Epidermal melanocyte (primary cell): ENCODE data around the gene PLCG2.
"Not testable (repeated sequence)": the region's sequence is repeated elsewhere in the genome, so short reads cannot be mapped to it uniquely, and the experiment has no call there.

Source experiments
- DNase-seq: peaks from one replicate; pipeline ENCODE4 v3.0.0; 2011; ENCODE audit warnings: low spot score; ENCODE audit not compliant: insufficient read length

Gene PLCG2

DNA sequence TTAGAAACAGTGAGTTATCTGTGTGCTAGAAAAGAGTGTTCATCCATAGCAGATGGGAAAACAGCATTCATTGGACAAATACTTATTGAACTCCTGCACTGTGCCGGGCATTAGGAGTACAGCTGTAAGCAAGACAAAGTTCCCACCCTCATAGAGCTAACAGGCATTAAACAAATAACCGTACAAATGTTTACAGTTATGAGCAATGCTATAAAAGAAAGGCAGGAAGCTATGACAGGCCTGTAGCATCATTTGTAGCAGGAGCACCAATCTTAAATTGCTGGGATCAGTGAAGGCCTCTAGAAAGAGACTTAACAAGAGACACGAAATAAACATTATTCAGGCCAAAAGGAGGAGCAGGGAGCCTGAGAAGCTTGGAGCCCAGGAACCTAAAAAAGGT lies 216.6 kb downstream of the PLCG2 start:
- DNase-seq: no peak

DNA sequence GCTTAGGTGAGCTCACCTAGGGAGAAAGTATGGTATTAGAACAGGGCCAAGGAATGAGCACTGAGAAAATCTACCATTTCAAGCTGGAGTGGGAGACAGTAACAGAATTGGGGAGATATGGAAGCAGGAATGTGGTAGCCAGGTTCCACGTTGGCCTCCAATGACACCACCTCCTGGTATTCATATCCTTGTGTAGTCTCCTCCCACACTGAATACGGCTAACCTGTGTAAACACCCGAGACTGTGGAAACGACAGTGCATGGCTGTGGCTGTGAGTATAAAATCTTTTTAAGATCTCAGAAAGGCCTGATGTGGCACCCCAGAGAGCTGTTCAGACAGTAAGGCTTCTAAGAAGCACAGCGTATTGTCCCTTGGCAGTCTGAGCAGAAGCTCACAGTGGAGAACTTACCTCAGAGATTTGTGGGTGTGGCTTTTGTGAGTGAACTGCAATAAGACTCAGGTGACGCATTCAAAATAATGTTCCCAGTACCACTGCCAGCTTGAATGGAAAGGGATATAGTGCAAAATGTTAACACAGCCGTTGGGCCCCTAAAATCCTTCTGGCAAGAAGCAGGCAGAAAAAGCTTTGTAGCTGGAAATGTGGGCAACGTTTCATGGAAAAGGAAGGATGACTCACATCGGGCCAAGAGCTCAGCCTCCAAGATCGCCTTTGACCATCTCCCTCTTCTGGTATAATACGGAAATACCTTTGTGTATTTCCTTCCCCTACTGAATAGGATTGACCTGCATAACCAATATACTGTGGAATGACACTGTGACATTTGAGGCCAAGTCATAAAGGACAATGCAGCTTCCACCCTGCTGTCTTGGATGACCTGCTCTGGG lies 217.8 kb downstream of the PLCG2 start:
- no peak for DNase-seq

DNA sequence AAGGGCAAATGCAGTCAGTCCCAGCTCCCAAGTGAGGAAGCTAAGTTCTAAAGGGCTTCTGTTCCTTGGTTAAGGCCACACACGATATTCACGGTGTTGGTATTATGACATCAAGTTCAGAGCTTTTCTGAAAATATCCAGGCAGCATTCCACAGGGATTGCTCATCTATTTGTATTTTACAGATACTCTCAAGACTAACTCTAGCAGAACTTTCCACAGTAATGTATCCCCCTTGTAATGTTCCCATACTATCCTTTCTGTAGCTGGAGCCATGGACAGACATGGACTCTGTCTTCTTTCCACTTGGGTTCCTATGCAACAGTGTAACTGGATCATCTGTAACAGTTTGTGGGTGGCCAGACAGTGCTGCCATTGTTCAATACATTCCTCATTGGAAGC lies 218.6 kb downstream of the PLCG2 start:
- DNase-seq: no peak

DNA sequence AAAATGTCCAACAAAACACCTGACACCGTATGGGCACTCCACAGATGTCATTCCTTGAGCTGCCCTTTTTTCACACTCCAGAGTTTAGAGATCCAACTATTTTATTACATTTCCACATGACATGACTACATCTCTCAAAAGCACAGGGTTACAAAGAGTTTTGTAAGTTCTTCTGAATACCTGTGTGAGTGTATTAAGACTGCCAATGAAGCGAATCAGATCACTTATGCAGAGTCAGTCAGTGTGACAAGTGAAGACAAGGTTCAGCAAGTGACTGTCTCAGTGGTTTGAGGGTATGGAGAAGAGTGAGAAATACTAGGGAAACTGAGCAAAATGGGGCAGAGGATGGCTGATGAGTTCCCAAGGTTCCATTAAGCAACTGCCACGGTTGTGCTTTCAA lies 223.7 kb downstream of the PLCG2 start:
- no peak for DNase-seq

DNA sequence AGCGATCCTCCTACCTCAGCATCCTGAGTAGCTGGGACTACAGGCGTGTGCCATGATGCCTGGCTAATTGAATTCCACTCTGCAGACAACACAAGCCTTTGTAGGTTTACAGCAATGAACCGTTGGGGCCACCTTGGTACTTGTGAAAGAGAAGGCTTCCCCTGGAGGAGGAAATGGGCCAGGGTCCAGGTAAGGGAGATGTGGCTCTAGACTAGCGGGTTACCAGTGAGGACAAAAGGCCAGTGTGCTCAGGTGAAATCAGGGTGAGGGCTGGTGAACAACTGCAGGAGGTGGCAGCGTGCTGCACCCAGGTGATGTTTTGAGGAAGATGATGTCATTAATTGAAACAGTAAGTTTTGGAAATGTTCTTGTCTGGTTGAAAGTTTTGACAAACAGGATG lies 225.5 kb downstream of the PLCG2 start:
- DNase-seq: no peak

DNA sequence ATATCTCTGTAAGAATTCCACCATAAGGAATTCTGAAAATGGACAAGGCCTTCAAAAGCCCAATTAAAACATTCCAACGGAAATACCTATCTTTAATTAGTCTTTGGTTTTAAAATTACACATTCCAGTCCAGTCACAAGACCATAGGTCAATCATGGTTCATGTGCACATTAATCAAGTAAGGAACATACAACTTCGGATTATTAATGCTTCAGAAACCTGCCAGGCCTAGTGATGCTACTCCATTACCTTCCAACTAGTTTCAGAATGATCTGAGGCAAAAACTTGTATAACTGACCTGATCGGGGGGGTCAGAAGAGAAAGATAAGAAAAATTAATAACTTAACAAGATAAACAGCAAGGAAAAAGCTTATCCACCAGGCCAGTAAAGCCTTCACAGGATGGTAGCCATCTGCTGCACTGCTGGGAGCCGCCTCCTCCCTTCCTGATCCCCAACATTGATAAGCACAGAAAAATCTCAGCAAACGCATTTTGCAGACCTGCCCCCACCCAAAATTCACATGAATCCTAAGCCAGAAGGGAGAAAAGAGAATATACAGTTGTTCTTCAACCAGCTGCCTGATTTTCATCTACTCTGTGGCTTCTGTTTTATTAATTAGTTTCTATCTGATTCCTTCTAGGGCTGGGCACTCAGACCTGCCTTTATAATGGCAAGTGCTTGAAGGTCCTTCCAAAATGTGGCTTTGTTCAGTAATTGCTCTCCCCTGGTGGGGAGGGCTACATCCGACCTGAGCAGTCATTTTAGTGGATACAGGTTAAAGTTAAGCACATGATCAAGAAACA lies 226.1 kb downstream of the PLCG2 start:
- no peak for DNase-seq

DNA sequence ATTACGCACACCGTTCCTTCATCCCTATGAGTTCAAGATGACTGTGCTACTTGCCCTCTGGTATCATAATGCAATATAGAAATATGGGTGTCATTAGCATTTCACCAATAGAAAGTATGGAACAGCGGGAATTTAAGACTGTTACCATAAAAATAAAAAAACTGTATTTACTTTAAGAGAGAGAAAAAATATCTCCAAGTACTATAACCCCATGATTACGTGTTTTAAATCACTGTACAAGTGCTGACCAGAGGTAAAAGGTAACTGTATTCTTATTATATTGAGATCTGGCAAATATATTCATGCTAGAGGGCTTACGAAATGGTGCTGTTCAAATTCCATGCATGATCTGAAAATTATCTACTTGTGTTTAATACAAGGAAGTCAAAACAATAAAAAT lies 226.9 kb downstream of the PLCG2 start:
- no peak for DNase-seq

DNA sequence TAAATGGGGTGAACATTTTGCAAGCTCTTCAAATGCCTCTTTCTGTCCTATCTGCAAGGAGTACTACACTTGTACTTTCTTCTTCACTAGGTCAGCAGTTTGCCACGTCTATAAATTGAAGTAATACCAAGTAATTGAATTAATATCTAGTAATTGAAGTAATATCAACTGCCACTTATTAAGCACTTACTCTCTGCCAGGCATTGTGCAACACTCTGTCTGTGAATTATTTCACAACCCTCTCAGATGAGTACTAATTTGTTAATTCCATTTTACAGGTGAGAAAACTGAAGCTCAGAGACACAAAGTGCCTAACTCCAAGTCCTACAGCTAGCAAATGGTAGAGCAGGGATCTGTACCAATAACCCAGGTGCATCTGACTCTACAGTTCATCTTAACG lies 228.1 kb downstream of the PLCG2 start:
- no peak for DNase-seq

DNA sequence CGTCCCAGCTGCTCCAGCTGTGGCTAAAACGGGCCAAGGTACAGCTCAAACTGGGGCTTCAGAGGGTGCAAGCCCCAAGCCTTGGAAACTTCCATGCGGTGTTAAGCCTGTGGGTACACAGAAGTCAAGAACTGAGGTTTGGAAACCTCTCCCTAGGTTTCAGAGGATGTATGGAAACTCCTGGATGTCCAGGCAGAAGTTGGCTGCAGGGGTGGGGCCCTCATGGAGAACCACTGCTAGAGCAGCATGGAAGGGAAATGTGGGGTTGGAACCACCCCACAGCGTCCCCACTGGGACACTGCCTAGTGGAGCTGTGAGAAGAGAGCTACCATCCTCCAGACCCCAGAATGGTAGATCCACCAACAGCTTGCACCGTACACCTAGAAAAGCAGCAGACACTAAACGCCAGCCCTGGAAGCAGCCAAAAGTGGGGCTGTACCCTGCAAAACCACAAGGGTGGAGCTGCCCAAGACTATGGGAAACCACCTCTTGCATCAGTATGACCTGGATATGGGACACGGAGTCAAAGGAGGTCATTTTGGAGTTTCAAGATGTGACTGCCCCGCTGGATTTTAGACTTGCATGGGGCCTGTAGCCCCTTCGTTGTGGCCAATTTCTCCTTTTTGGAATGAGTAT lies 230.0 kb downstream of the PLCG2 start:
- DNase-seq: no peak

DNA sequence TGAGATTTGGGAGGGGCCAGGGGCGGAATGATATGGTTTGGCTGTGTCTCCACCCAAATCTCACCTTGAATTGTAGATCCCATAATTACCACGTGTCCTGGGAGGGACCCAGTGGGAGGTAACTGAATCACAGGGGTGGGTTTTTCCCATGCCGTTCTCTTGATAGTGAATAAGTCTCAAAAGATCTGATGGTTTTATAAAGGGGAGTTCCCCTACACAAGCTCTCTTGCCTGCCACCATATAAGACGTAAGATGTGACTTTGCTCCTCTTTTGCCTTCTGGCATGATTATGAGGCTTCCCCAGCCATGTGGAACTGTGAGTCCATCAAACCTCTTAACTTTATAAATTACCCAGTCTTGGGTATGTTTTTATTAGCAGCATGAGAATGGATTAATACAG lies 230.7 kb downstream of the PLCG2 start:
- not testable (repeated sequence) for DNase-seq

DNA sequence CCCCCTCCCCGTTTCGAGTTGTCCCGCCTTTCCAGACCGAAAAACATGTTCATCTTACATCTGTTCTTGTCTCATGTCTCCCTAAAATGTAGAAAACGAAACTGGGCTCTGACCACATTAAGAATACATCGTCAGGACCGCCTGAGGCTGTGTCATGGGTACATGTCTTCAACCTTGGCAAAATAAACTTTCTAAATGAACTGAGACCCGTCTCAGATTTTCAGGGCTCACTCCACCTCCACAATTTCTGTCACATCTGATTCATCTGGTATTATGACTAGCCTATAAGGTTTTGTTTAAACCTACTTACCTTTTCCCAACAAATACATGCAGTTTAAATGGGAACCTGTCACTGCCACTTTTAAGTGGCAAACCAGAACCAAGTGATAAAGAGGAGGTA lies 231.6 kb downstream of the PLCG2 start:
- DNase-seq: no peak

DNA sequence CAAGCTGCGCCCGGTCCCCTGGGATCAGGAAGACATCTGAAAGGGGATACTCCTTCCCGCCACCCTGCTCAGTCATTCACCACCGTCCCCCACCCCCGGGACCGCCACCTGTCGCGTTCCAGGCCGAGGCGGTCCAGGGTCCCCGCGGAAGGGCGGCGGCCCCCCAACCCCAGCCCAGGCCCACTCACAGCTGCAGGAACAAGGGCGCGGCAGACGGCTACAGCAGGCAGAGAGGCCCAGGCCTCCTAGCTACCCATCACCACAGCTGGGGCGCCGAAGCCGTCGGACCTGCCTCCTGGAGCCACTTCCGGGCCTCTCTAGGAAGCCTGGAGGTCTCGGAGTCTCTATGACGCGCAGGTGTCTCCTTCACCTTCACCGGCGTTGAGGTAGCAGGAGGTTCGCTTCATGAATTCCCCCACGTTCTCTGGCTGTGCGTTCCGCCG lies 232.1 kb downstream of the PLCG2 start, which contains the start of gene SDR42E1:
SDR42E1 (minus strand) TSS at position 272 of the 443 bp plus-strand sequence. CDS start 10,612 bp downstream, outside the sequence.
- DNase-seq: no peak
